Activated CD4-positive, alpha-beta T cell treated with anti-CD3 and anti-CD28 coated beads, Interleukin-2, amount 50 U/mL, for 48 hours (primary cell): Measurements from ENCODE around the gene ERG28.
"Not testable (repeated sequence)": the region's sequence is repeated elsewhere in the genome, so short reads cannot be mapped to it uniquely, and the experiment has no call there.

ENCODE experiments used
- DNase-seq, 2 experiments: peaks; one replicate each; pipeline ENCODE4 v3.0.0-alpha.2; 2020

The ERG28 gene

DNA sequence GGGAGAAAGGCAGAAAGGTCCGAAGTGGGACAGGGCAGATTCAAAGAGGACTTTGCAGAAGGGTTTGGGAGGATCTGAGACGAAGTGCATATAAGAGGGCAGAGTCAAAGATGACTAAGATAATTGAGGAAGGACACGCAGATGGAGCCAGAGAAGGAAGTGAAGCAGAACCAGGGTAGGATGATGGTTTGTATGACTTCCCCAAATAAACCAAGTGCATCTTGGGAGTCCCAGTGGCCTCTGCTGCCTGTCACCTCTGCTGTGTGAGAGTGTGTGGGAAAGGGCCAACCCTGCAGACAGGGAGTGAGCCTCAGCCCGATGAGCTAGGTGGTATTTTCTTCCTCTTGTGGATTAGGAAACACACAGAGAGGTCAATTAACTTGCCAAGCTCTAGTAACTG lies 45.5 kb downstream of the ERG28 start:
- no peak for DNase-seq

DNA sequence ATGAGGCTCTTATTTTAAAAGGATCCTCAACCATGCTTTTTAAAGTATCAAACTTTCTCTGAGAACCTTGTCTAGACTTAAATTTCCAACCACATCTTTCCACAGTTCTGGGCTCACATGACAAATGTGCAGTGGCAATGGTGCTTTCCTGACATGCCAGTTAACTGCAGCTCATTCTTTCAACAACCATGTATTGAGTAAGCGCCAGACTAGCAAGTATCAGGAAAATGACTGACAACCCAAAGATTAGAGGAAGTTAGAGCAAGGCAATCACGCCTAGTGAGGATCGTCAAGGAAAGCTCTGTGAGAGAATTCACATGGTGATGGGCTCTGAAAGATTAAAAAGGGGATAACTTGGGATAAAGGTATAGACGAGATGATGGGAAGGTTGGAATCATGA lies 46.5 kb downstream of the ERG28 start:
- DNase-seq, result no peak

DNA sequence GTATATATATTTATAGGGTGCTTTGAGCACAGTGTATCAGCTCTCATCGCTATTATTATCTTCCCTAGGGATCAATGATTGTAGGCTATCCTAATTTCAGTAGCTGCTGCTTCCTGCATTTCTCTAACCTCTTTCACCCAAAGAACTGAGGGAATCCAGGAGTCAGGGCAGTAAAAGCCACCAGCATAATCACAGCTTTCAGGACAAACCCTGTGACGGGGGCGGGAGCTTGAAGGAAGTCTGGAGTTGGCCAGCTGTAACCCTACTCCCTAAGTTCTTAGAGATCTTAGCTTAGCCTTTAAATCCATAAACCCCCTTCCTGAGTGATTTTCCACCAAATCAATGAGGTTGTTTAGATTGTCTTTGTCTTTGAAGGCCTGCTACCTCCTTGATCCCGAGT lies 48.5 kb downstream of the ERG28 start:
- no peak for DNase-seq

DNA sequence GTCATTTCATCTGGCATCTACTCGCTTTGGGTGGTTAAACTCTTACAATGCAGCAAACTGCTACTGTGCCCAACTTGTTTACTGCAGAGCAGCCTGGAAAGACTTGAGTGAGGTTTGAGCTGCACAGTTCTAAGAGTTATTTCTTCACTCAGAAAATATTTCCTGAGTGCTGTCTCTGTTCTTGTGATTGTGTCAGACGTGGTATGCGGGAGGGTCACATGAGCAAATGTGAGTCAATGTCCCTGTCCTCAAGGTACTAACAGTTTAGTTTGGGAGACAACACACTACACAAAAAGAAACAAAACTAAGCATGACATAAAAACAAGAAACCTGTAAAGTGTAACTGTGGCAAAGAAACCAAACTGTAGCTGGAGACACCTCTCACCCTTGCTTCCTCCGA lies 49.8 kb downstream of the ERG28 start:
- no peak for DNase-seq

DNA sequence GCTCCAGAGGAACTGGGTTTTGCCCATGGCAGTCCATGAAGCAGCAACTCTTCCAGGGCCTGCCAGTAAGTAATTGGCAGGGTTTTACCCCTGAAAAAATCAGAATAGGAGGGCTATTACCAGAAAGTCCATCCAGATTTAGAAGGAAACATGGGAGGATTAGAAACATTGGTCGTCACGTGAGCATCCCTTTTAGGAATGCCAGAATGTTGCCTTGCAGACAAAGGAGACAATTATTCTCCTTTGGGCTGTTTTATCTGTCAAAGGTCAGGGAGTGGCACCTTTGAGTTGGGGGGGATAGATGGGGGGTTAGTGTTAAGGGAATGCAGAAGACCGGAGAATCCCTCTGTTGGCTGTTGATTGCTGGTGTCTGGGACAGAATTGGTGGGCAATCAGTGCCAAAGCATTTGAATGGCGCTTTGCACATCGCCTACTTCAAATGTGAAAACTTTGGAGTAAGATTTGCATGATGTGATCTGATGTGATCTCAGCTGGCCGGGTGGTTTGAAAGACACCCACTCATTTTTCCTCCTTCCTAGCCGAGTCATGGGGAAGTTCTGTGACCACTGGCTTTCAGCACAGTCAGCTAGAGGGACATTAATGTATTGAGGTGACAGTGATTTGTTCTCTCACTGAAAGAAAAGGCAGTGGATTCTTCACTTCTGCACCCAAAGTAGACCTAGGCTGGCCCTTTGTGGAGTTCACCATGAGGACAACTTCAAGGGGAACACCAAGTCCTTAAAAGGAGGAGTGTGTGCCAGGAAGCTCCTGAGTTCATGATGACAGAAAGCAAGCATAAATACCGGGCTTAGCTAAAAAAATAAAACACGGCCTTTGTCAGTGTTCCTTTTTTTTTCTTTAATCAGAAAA lies 50.8 kb downstream of the ERG28 start:
- no peak for DNase-seq

DNA sequence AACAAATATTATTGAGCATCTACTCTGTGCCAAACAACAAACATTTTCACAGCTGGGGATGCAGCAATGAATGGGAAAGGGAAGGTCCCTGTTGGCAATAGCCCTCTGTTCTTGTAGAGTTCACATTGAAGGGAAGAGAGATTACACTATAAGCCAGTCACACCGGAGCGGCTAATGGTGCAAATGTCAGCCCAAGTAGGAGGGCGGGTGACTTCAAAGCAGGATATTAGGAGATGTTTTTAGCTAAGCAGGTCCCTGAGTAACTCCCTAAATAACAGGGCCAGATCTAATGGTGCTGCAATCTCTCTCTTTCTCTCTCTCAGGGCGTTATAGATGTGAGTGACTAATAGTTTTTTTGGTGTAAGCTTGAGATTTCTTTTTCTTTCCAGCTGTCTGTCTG lies 51.6 kb downstream of the ERG28 start:
- no peak for DNase-seq

DNA sequence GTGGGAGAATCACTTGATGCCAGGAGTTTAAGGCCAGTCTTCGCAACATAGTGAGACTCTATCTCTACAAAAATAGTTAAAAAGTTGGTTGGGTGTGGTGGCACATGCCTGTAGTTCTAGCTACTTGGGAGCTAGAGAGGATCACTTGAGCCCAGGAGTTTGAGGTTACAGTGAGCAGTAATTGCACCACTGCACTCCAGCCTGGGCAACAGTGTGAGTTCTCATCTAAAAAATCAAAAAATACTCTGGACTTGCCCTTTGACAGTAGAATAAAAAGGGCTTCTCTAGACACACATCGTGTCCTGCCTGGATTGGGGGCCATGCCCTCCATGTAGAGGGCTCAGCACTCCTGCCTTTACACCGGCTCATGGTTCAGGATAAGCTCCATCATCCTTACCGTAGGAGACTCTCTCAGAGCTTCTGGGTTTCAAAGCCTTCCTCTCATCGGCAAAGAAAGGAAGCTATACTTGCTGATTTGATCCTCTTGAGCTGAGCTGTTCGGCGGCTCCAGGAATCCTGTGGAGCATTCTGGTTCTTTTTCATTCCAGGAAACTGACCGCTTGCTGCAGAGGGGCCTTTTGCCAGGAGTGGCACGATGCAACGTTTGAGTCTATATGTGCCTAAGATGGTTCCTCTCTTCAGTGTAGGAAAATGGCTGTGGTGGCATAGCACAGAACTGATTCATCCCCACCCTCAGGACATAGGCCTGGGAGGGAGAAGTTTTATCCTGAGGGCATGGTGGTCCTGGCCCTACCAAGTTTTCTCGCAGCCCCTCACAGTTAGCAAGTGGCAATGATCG lies 52.6 kb downstream of the ERG28 start:
- DNase-seq, result no peak

DNA sequence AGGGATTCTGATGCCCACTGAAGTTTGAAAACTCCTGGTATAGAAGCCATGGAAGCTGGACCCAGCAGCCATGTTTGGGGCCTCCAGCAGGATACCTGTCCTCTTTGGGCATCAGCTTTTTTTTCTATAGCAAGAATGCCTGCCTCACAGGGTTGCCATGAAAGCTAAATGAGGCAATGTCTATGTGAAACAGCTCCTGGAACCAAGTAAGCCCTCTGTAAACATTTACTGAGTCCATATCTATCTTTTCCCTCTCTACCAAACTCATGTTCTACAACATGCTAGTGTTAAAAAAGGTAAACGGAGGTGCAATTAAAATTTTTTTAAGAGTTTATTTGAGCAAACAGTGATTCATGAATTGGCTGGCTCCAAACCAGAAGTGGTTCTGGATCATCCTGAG lies 53.6 kb downstream of the ERG28 start:
- DNase-seq, result no peak

DNA sequence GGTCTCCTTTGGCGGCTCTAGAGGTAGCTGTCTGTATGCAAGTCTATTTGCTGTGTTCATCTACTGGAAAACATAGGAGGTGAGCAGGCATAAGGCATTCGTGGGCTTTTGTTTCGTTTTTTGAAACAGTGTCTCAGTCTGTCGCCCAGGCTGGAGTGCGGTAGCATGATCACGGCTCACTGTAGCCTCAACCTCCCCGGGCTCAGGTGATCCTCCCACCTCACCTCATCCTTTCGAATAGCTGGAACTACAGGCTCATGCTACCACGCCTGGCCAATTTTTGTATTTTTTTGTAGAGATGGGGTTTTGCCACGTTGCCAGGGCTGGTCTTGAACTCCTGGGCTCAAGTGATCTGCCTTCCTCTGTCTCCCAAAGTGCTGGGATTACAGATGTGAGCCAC lies 54.8 kb downstream of the ERG28 start:
- DNase-seq, result no peak

DNA sequence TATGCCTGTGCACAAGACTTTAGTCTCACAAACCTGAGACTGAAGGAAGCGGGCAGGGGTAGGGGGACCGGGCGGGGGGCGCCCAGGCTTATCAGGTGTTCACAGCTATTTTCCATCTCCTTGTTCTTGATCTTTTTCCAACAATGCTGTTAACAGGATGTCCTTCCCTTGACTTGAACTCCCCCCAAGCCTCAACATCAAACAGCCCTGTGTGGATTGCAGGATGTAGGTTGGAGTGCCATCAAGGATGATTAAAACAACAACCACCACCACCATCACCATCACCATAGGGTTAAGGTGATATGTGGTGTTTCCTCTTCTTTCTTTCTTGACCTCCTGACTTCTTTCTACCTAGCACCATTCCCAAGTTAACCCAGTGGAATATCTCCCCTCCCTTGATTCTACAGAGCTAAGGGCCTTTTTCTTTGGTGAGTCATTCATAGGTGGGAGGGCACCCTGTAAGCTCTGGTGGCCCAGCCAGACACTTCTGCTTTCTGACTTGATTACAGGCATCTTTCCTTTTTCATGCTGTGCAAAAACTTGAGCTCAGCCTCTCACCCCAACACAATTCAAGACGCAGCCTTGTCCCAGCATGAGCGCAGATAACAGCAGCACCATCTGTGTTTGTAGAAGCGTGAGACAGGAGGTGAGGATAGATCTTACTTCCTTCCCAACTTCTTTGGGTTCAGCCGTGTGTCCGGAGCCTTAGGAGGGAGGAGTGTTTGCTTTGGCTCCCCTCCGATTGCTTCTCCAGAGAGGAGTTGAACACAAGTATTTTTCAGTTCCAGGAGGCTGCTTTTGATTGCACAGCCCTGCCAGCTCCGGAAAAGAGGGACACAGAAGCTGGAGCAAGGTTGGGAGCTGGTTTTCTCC lies 55.5 kb downstream of the ERG28 start:
- DNase-seq, result no peak

DNA sequence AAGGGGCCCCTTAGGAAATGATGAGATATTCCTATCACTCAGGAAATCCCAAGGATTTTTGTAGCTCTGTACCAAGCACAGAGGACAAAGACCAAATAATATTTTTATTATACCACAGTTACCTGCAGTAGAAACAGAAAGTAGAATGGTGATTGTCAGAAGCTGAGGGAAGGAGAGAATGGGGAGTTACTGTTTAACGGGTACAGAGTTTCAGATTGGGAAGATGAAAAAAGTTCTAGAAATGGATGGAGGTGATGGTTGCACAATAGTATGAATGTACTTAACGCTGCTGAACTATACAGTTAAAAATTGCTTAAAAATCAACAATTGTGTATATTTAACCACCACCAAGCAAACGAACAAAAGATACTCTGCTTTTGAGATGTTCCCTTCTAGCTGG lies 58.2 kb downstream of the ERG28 start:
- no peak for DNase-seq

DNA sequence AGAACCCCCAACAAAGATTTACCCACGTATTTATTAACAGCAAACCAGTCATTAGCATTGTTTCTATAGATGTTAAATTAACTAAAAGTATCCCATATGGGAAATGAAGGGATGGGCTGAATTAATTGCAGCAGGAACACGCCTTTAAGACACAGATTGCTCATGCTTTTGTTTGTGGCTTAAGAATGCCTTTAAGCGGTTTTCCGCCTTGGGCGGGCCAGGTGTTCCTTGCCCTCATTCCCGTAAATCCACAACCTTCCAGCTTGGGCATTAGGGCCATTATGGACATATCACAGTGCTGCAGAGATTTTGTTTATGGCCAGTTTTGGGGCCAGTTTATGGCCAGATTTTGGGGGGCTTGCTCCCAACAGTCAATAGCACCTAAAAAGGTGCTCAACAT lies 59.6 kb downstream of the ERG28 start:
- not testable (repeated sequence) for DNase-seq

DNA sequence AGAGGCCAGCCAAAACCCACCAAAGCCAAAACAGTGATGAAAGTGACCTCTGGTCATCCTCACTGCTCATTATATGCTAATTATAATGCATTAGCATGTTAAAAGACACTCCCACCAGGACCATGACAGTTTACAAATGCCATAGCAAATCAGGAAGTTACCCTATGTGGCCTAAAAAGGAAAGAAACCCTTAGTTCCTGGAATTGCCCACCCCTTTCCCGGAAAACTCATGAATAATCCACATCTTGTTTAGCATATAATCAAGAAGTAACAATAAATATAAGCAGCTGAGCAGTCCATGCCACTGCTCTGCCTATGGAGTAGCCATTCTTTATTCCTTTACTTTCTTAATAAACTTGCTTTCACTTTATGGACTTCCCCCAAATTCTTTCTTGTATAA lies 60.6 kb downstream of the ERG28 start:
- not testable (repeated sequence) for DNase-seq
